BLaER1 (cell line): ENCODE data around the gene PLA2G4F.

Experiments used
- H3K27ac ChIP-seq: shearing (Covaris generic); formaldehyde crosslinking; 2 replicates; pipeline ENCODE4 v1.8.1; 2022
- H3K27me3 ChIP-seq: shearing (Covaris generic); formaldehyde crosslinking; 2 replicates; pipeline ENCODE4 v1.8.1; 2022
- H3K36me3 ChIP-seq: shearing (Covaris generic); formaldehyde crosslinking; 2 replicates; pipeline ENCODE4 v1.8.1; 2022
- H3K4me1 ChIP-seq: shearing (Covaris generic); formaldehyde crosslinking; 2 replicates; pipeline ENCODE4 v1.8.1; 2022
- H3K4me2 ChIP-seq: shearing (Covaris generic); formaldehyde crosslinking; 2 replicates; pipeline ENCODE4 v1.8.1; 2022
- H3K4me3 ChIP-seq: shearing (Covaris generic); formaldehyde crosslinking; 2 replicates; pipeline ENCODE4 v1.8.1; 2022
- H3K9ac ChIP-seq: shearing (Covaris generic); formaldehyde crosslinking; 2 replicates; pipeline ENCODE4 v1.8.1; 2022
- H3K9me3 ChIP-seq: shearing (Covaris generic); formaldehyde crosslinking; 2 replicates; pipeline ENCODE4 v1.8.1; 2022
- H4K20me1 ChIP-seq: shearing (Covaris generic); formaldehyde crosslinking; 2 replicates; pipeline ENCODE4 v1.8.1; 2022
- Cebpa-rat ChIP-seq: shearing (Covaris generic); IDR thresholded peaks from 2 replicates; pipeline ENCODE4 v1.8.1; 2022

PLA2G4F gene

GRCh38 chr15:42147431-42147735, 9.1 kb downstream of the PLA2G4F start:
- no peaks in the 10 kb centered on the region for H3K36me3 ChIP-seq
- H3K4me3 ChIP-seq, result no peak overlapping the region
- no peak overlapping the region for H3K27ac ChIP-seq
- no peak overlapping the region for H3K4me2 ChIP-seq
- no peaks in the 10 kb centered on the region for H3K27me3 ChIP-seq
- no peaks in the 10 kb centered on the region for H3K9me3 ChIP-seq
- H4K20me1 ChIP-seq, result no peaks in the 10 kb centered on the region
- H3K9ac ChIP-seq, result no peak overlapping the region
- no peaks in the 10 kb centered on the region for H3K4me1 ChIP-seq
- TF ChIP-seq Cebpa-rat, result no peak

- Histone ChIP-seq H3K4me1 (no peaks in the 10 kb centered on the region), H3K4me2 (no peak overlapping the region), H3K9me3 (no peaks in the 10 kb centered on the region), H3K27me3 (no peaks in the 10 kb centered on the region), H3K27ac (no peak overlapping the region), H3K36me3 (no peaks in the 10 kb centered on the region), H3K9ac (no peak overlapping the region), H4K20me1 (no peaks in the 10 kb centered on the region), H3K4me3 (no peak overlapping the region)
- no peak for TF ChIP-seq Cebpa-rat
Observed at GRCh38 chr15:42146551-42147430, 9.6 kb downstream of the PLA2G4F start.

GRCh38 chr15:42145546-42146455, 10.6 kb downstream of the PLA2G4F start:
- no peaks in the 10 kb centered on the region for H4K20me1 ChIP-seq
- H3K4me2 ChIP-seq, result no peak overlapping the region
- no peaks in the 10 kb centered on the region for H3K4me1 ChIP-seq
- H3K27ac ChIP-seq, result no peak overlapping the region
- TF ChIP-seq Cebpa-rat, result no peak
- no peaks in the 10 kb centered on the region for H3K9me3 ChIP-seq
- H3K4me3 ChIP-seq, result no peak overlapping the region
- no peaks in the 10 kb centered on the region for H3K27me3 ChIP-seq
- no peaks in the 10 kb centered on the region for H3K36me3 ChIP-seq
- H3K9ac ChIP-seq, result no peak overlapping the region

- H3K4me1 ChIP-seq, result no peaks in the 10 kb centered on the region
- H3K36me3 ChIP-seq, result no peaks in the 10 kb centered on the region
- no peak overlapping the region for H3K27ac ChIP-seq
- no peaks in the 10 kb centered on the region for H3K27me3 ChIP-seq
- H3K9me3 ChIP-seq, result no peaks in the 10 kb centered on the region
- no peak overlapping the region for H3K9ac ChIP-seq
- H3K4me2 ChIP-seq, result no peak overlapping the region
- no peaks in the 10 kb centered on the region for H4K20me1 ChIP-seq
- TF ChIP-seq Cebpa-rat, result no peak
- no peak overlapping the region for H3K4me3 ChIP-seq
Observed at GRCh38 chr15:42144841-42145375, 11.5 kb downstream of the PLA2G4F start.

GRCh38 chr15:42143866-42144625, 12.4 kb downstream of the PLA2G4F start:
- Histone ChIP-seq H3K4me1 (no peaks in the 10 kb centered on the region), H3K9me3 (no peaks in the 10 kb centered on the region), H3K27ac (no peak overlapping the region), H3K4me3 (no peak overlapping the region), H4K20me1 (no peaks in the 10 kb centered on the region), H3K27me3 (no peaks in the 10 kb centered on the region), H3K9ac (no peak overlapping the region), H3K4me2 (no peak overlapping the region), H3K36me3 (no peaks in the 10 kb centered on the region)
- no peak for TF ChIP-seq Cebpa-rat

- H3K27me3 ChIP-seq, result no peaks in the 10 kb centered on the region
- no peak overlapping the region for H3K27ac ChIP-seq
Observed at GRCh38 chr15:42143356-42143755, 13.1 kb downstream of the PLA2G4F start.

GRCh38 chr15:42141795-42142667, 14.4 kb downstream of the PLA2G4F start:
- Histone ChIP-seq H3K4me3 (no peak overlapping the region), H3K9ac (no peak overlapping the region), H3K36me3 (no peaks in the 10 kb centered on the region), H4K20me1 (no peaks in the 10 kb centered on the region), H3K4me2 (no peak overlapping the region), H3K27ac (no peak overlapping the region), H3K4me1 (no peaks in the 10 kb centered on the region), H3K9me3 (no peaks in the 10 kb centered on the region), H3K27me3 (no peaks in the 10 kb centered on the region)
- TF ChIP-seq Cebpa-rat, result no peak

More at GRCh38 chr15:42143356-42143755, 13.1 kb downstream of the PLA2G4F start:
- Histone ChIP-seq H3K9me3 (no peaks in the 10 kb centered on the region), H3K4me2 (no peak overlapping the region), H4K20me1 (no peaks in the 10 kb centered on the region), H3K36me3 (no peaks in the 10 kb centered on the region), H3K9ac (no peak overlapping the region), H3K4me1 (no peaks in the 10 kb centered on the region), H3K4me3 (no peak overlapping the region)
- no peak for TF ChIP-seq Cebpa-rat

GRCh38 chr15:42141246-42141645, 15.2 kb downstream of the PLA2G4F start:
- TF ChIP-seq Cebpa-rat, result no peak
- Histone ChIP-seq H3K4me1 (no peaks in the 10 kb centered on the region), H3K36me3 (no peaks in the 10 kb centered on the region), H3K9me3 (no peaks in the 10 kb centered on the region), H3K27me3 (no peaks in the 10 kb centered on the region), H3K4me2 (no peak overlapping the region), H4K20me1 (no peaks in the 10 kb centered on the region), H3K9ac (no peak overlapping the region), H3K4me3 (no peak overlapping the region), H3K27ac (no peak overlapping the region)
